HG03280 (cell line): Measurements from ENCODE around the gene MT1G.
"Not testable (repeated sequence)": the region's sequence is repeated elsewhere in the genome, so short reads cannot be mapped to it uniquely, and the experiment has no call there.

ENCODE experiments used
- ATAC-seq: cut with Tn5 transposase; IDR thresholded peaks from one replicate; pipeline ENCODE4 v1.9.1; 2021; ENCODE audit warnings: mild to moderate bottlenecking, moderate library complexity; ENCODE audit not compliant: unreplicated experiment

MT1G gene

GRCh38 chr16:56637814-56638750 lies 29.8 kb downstream of the MT1G start, which contains the start of gene MT1A:
TSS of gene MT1A (plus strand) at chr16:56638666. CDS start at chr16:56638739, 73 bp downstream.
- ATAC-seq: no peak

- ATAC-seq: no peak
These were observed 31.1 kb downstream of the MT1G start for GRCh38 chr16:56636616-56637413.

- no peak for ATAC-seq
These were observed 32.4 kb downstream of the MT1G start for GRCh38 chr16:56635441-56635967.

GRCh38 chr16:56634715-56635440 lies 33.0 kb downstream of the MT1G start:
- no peak for ATAC-seq

GRCh38 chr16:56633535-56633934 lies 34.3 kb downstream of the MT1G start:
- no peak for ATAC-seq

- ATAC-seq: no peak
These were observed 35.0 kb downstream of the MT1G start for GRCh38 chr16:56632848-56633365.

GRCh38 chr16:56632156-56632847 lies 35.6 kb downstream of the MT1G start, which contains the start of gene MT1M:
TSS of gene MT1M (plus strand) at chr16:56632659. CDS start at chr16:56632732, 73 bp downstream.
- ATAC-seq: no peak

- ATAC-seq: no peak
These were observed 36.1 kb downstream of the MT1G start for GRCh38 chr16:56631832-56632155.

GRCh38 chr16:56631197-56631596 lies 36.7 kb downstream of the MT1G start:
- no peak for ATAC-seq

- ATAC-seq: peak; percentile 53
These were observed 37.7 kb downstream of the MT1G start for GRCh38 chr16:56630134-56630533.

- no peak for ATAC-seq
These were observed 38.3 kb downstream of the MT1G start for GRCh38 chr16:56629531-56629930.

GRCh38 chr16:56628486-56629350 lies 39.1 kb downstream of the MT1G start:
- ATAC-seq: no peak

- ATAC-seq: no peak
These were observed 41.2 kb downstream of the MT1G start for GRCh38 chr16:56626685-56627084.

GRCh38 chr16:56625943-56626654 lies 41.8 kb downstream of the MT1G start:
- no peak for ATAC-seq

- ATAC-seq: no peak
These were observed 42.5 kb downstream of the MT1G start, which contains the start of gene MT1E for GRCh38 chr16:56625140-56625942. TSS of gene MT1E (plus strand) at chr16:56625781. CDS start at chr16:56625852, 71 bp downstream.

- ATAC-seq: no peak
These were observed 44.2 kb downstream of the MT1G start for GRCh38 chr16:56623637-56624036.

GRCh38 chr16:56623184-56623583 lies 44.7 kb downstream of the MT1G start:
- not testable (repeated sequence) for ATAC-seq
